G401 (cell line): ENCODE results near the gene RALGAPA1. TPM values are rescaled to one million over a fixed set of nuclear protein-coding genes. Genes with fewer than 3 reads are reported as not detected.

Experiments
- DNase-seq: peaks from one replicate; pipeline ENCODE4 v3.0.0-alpha.2; 2015; ENCODE audit warnings: low spot score
- in situ Hi-C: cut with HindIII; loops from 2 replicates; pipeline ENCODE4 v1.10.0; 2016; ENCODE audit warnings: low sequenced_read_pairs, mixed read lengths
- total RNA-seq: library from RNA; depleted of rRNA; stranded (reverse); fragments of >200 nt; shearing (Covaris generic); gene quantifications from 2 replicates; pipeline ENCODE4 v1.2.3, GENCODE V29; 2014

RALGAPA1 gene
- total RNA-seq, 1 experiment from 2014 or later, result 17.6 TPM

DNA sequence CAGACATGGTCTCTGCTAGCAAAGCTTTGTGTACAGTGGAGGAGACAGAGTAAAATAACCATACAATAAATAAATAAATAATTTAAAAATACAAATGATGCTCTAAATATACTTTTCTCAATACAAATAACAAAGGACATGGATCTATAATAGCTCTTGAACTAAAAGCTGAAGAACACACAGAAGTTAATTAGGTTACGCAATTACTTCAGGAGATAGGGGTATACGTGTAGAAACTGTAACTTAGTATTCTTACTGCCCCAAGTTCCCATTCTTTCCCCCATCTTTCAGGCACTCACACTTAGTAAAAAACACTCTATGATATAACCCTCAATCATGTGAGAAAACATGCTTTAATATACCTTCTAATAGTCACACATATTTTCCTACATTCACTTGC lies 231.0 kb downstream of the RALGAPA1 start:
- in situ Hi-C loops, result no loop called here
- no peak for DNase-seq

GRCh38 chr14:35576856-35577255 lies 232.2 kb downstream of the RALGAPA1 start:
- in situ Hi-C loops, result no loop called here
- no peak for DNase-seq

- no peak for DNase-seq
- in situ Hi-C loops, result no loop called here
Observed at GRCh38 chr14:35576260-35576659, 232.8 kb downstream of the RALGAPA1 start.

GRCh38 chr14:35573911-35574310 lies 235.2 kb downstream of the RALGAPA1 start:
- in situ Hi-C loops, result no loop called here
- DNase-seq, result no peak

GRCh38 chr14:35571598-35571997 lies 237.5 kb downstream of the RALGAPA1 start:
- DNase-seq, result no peak
- in situ Hi-C loops, result no loop called here

DNA sequence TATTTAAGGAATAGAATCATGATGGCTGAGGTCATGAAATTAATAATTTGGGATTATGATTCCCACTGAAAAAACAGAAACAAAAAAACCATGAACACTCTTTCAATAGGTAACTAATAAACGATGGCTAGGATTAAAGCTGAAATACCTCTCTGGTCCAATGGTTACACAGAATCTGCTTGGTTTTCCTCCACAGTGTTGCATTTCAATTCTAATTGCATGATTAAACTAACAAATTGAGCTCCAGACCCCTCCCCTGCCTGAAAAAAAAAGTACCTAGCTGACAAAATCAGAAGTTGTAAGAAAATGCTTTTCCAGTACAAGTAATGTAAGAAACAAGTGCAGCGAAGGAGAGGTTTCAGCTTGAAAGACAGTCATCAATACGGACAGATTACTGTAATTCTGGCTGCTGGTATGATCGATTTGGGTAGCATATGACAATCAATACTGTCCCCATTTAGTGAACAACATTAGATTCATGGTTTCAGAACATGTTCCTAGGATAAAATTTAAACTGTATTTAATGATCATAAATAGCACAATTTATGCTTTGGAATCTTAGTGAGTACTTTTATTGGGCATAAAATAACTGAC lies 243.1 kb downstream of the RALGAPA1 start:
- in situ Hi-C loops, result no loop called here
- DNase-seq, result no peak

DNA sequence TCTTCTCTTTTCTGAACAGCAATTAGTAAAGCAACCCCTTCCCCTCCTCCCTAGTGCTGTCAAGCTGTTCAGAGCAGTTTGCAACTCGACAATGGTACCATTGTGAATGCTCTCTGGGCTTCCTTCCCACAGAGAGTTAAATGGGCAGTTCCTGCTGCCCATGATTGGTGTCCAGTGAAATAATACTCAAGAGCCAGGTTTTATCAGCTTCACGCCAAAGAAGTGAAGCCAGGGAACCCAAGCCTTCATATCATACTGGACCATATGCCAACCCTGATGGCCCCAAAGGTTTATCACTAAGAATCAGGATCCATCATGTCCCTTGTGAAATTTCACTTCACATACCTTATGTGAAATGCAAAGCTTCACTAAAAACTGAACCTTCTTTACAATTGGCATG lies 250.4 kb downstream of the RALGAPA1 start:
- in situ Hi-C loops, result no loop called here
- peak; percentile 63 for DNase-seq

- in situ Hi-C loops, result no loop called here
- DNase-seq, result no peak
Observed at GRCh38 chr14:35557221-35557747, 251.8 kb downstream of the RALGAPA1 start.

- DNase-seq, result no peak
- in situ Hi-C loops, result no loop called here
Observed at GRCh38 chr14:35556548-35556947, 252.5 kb downstream of the RALGAPA1 start.

GRCh38 chr14:35553808-35554207 lies 255.3 kb downstream of the RALGAPA1 start:
- DNase-seq, result no peak
- in situ Hi-C loops, result no loop called here

DNA sequence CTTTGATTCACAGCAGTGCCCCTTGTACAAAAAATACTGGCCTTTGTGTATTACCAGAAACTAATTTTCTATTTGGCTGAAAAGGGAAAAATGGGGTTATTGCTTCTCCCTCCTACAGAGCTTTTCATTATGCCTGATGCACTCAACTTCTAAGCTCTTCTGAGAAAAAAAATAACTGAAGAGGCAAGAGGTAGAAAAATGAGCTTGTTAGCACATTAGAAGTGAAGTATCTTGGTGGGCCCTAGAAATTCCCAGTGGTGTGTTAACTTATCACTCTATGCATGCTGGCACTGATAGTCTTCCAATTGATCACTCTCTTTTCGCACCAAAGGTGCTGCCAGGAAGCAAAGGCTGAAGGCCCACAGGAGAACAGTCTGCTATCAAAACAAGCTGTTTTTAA lies 258.0 kb downstream of the RALGAPA1 start:
- DNase-seq, result no peak
- in situ Hi-C loops, result no loop called here

DNA sequence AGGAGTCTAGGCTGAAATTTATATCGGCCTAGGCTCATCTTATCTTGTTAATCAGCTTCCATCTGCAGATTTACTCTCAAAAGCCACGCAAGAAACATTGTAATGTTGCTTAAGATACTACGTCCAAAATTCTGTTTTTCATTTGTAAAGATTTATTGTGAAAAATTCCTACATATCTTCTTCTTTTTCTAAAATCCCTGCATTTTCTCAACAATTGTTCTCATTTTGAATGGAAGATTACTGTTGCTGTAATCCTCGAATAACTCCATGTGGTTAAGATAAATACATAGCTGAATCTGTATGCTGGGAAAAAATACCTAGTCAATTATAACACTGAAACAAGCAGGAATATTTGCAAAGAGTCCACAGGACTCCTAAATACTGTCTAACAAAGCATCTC lies 259.5 kb downstream of the RALGAPA1 start:
- DNase-seq, result no peak
- in situ Hi-C loops, result no loop called here

DNA sequence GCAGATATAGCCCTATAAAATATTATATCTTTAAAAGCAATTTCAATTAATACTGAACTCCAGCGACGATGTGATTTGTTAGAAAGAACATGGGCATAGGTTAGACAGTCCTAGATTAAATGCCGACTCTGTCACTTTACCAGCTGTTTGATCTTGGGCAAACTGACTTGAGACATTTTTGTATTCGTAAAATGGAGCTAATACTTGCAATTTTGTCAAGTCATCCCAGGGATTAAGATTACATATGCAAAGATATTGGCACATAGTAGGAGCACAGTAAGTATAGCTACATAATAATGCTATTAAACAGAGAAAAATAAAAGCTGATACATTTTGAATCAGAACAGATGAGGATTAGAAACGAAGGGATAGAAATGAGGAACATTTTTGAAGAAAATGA lies 266.1 kb downstream of the RALGAPA1 start:
- no peak for DNase-seq
- in situ Hi-C loops, result no loop called here

GRCh38 chr14:35539969-35540368 lies 269.1 kb downstream of the RALGAPA1 start:
- in situ Hi-C loops, result no loop called here
- DNase-seq, result no peak

DNA sequence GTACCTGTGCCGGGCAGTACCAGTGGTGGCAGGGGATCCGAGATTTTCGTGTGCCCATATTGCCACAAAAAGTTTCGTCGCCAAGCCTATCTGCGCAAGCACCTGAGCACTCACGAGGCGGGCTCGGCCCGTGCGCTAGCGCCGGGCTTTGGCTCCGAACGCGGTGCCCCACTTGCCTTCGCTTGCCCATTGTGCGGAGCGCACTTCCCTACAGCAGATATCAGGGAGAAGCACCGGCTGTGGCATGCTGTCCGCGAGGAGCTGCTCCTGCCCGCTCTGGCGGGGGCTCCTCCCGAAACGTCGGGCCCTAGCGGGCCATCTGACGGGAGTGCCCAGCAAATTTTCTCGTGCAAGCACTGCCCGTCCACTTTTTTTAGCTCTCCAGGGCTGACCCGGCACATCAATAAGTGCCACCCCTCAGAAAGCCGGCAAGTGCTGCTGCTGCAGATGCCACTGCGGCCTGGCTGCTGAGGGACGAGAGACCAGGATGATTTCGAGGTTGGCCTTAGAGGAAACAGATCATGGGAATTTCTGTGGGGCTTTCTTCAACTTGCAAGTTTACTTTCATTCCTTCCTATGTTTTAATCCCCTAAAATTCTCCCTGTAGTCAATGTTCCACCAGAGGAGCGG lies 273.5 kb downstream of the RALGAPA1 start:
- in situ Hi-C loops, result no loop called here
- DNase-seq, result peak; percentile 18

GRCh38 chr14:35534873-35535482 lies 274.1 kb downstream of the RALGAPA1 start:
- peak; percentile 25 for DNase-seq
- in situ Hi-C loops, result no loop called here

- no peak for DNase-seq
- in situ Hi-C loops, result no loop called here
Observed at GRCh38 chr14:35534208-35534872, 274.8 kb downstream of the RALGAPA1 start.

GRCh38 chr14:35533357-35534207 lies 275.5 kb downstream of the RALGAPA1 start, which contains the start of gene INSM2:
TSS of gene INSM2 (plus strand) at chr14:35534164. CDS start at chr14:35534253, 89 bp downstream.
- DNase-seq, result peak; percentile 73
- in situ Hi-C loops, result no loop called here

GRCh38 chr14:35532783-35533356 lies 276.2 kb downstream of the RALGAPA1 start:
- no peak for DNase-seq
- in situ Hi-C loops, result no loop called here
